ENCODE measurements around the gene RNF166.

The RNF166 gene

GRCh38 chr16:88651989-88652761 lies 54.0 kb downstream of the RNF166 start:
- no peak for DNase-seq (ENCODE audit: low read depth)

GRCh38 chr16:88651276-88651988 lies 54.8 kb downstream of the RNF166 start:
- DNase-seq (ENCODE audit: low read depth): no peak

DNA sequence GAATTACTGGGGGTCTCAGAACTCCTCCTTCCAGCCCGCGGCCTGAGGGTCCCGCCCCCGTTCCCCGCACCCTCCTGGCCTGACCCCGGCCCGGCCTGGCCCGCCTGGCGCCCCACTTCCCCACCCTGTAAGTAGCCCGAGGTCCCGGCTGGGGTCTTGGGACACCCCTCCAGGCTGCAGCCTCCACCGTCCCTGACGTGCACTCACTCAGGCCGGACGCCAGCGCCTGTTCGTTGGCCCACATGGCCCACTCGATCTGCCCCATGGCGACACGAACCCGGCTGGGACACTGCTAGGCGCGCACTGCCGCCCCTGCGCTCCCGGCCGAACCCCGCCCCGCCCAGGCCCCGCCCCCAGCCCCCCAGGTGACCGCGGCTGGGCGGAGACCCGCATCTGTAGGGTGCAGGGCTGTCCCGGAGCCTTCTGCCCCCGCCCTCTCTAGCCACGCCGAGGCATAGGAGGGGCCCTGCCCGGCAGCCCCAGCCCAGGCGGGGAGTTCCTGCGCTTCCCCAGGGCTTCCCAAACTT lies 55.4 kb downstream of the RNF166 start, which contains the start of gene CYBA:
TSS of gene CYBA (minus strand) at position 305 of the 527 bp plus-strand sequence. CDS start at position 265, 40 bp downstream.
- no peak for DNase-seq (ENCODE audit: low read depth)

DNA sequence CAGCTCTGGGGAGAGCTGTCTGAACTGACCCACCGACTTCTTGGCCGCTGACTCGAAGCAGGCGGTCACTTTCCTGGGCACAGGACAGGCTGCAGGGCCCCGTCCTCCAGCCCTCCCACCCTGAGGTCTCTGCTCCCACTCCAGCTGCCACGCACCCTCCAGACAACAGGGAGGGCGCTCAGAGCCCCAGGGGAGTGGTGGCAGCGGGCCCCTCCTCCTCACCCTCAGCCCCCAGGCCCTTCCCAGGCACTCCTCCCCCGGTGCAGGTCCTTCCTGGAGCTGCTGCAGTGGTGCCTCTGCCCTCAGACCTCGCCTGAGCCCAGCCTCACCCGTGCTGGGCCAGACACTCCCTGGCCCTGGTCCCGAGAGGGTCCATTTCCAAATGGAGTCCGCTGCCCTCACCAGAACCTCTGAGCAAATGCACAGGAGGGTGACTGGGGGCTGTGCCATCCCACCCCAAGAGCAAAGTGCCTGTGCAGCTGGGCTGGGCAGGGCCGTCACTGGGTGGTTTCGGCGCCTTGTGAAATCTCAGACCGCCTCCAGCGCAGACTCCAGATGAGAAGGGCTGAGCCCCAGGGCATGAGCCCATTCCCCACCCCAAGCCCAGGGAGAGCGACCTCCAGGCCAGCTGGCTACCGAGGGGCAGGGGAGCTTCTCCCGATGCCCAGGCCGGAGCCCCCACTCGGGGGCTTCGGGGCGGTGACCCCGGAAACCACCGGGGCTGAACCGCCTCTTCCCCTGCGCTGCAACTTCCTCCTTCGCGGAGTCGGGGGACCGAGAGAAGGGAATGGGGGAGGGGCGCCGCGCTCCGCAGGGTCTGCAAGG lies 56.1 kb downstream of the RNF166 start:
- no peak for DNase-seq (ENCODE audit: low read depth)

GRCh38 chr16:88649195-88649923 lies 56.8 kb downstream of the RNF166 start:
- DNase-seq (ENCODE audit: low read depth): no peak

GRCh38 chr16:88647178-88648070 lies 58.8 kb downstream of the RNF166 start:
- no peak for DNase-seq (ENCODE audit: low read depth)

Data from GM04503 (cell line).